Gastroesophageal sphincter (tissue), 3 donors: Measurements from ENCODE around the gene ARHGEF17.

Experiments
- EP300 ChIP-seq: sonication (generic); formaldehyde crosslinking; IDR thresholded peaks from one replicate; pipeline ENCODE4 v1.6.1; 2017; ENCODE audit warnings: antibody characterized with exemption, mild to moderate bottlenecking
- POLR2A ChIP-seq, 2 donors: fragments of 450-650 bp; IDR thresholded peaks; one replicate each; pipeline ENCODE4 v1.6.1; 2017; ENCODE audit warnings: antibody characterized with exemption in 2 of 2, mild to moderate bottlenecking in 2 of 2, moderate library complexity in 1 of 2
- POLR2AphosphoS5 ChIP-seq: sonication (generic); formaldehyde crosslinking; IDR thresholded peaks from one replicate; pipeline ENCODE4 v1.6.1; 2017; ENCODE audit warnings: antibody characterized with exemption
- TF ChIP-seq, protein P1 (sequence below), 4 experiments: fragments of 200-600 bp in 2 of 4; fragments of 450-650 bp in 2 of 4; sonication (generic) in 1 of 4; IDR thresholded peaks; one replicate each; pipeline ENCODE4 v1.5.1; 2017 to 2019; ENCODE audit warnings: antibody characterized with exemption in 4 of 4, mild to moderate bottlenecking in 2 of 4, moderate library complexity in 2 of 4

DNA sequence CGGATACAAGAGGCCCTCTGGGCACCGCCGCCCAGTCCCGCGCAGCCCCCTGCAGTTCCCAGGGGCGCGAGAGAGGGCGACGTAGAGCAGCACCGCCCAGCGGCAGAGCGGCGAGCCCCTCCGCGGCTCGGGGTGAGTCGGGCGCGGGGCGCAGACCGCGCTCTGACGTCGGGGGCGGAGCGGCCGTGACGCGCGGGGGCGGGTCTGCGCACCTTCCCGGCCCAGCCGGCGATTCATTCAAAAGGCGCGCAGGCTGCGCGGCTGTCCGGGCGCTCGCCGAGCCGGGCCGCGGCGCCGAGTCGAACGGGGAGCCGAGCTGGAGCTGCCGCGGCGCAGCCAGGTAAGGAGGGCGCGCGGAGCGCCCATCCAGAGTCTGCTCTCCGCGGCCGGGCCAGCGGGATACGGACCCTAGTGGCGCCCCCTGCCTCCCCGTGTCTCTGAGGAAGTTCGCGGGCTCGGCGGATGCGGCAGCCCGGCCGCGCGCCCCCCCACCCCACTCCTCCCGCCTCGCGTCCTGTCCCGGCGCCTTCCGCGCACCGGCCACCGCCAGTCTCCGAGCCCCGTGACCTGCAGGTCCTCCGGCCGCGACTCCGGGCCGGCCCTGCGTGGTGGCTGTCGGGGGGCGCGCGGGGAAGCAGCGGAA, 68.2 kb downstream of the ARHGEF17 start, which contains the start of gene RELT:
- peak; percentile 68 to 87 for TF ChIP-seq POLR2A (IDR thresholded peaks at IDR 0.05)
- TF ChIP-seq, protein P1, sequence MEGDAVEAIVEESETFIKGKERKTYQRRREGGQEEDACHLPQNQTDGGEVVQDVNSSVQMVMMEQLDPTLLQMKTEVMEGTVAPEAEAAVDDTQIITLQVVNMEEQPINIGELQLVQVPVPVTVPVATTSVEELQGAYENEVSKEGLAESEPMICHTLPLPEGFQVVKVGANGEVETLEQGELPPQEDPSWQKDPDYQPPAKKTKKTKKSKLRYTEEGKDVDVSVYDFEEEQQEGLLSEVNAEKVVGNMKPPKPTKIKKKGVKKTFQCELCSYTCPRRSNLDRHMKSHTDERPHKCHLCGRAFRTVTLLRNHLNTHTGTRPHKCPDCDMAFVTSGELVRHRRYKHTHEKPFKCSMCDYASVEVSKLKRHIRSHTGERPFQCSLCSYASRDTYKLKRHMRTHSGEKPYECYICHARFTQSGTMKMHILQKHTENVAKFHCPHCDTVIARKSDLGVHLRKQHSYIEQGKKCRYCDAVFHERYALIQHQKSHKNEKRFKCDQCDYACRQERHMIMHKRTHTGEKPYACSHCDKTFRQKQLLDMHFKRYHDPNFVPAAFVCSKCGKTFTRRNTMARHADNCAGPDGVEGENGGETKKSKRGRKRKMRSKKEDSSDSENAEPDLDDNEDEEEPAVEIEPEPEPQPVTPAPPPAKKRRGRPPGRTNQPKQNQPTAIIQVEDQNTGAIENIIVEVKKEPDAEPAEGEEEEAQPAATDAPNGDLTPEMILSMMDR (IDR thresholded peaks at IDR 0.05), result peak in 3 of 4 experiments; percentile 95 to 97 (median 96)
- peak; percentile 62 for TF ChIP-seq POLR2AphosphoS5
- no peak for TF ChIP-seq EP300
